Activated T-cell treated with anti-CD3 and anti-CD28 coated beads for 1 hour (primary cell): ENCODE measurements around the gene CFAP47.
"Not testable (repeated sequence)": the region's sequence is repeated elsewhere in the genome, so short reads cannot be mapped to it uniquely, and the experiment has no call there.

Source experiments
- DNase-seq: peaks from one replicate; pipeline ENCODE4 v3.0.0-alpha.2; 2020; ENCODE audit warnings: low read depth

The CFAP47 gene

GRCh38 chrX:36234840-36235528, 315.4 kb downstream of the CFAP47 start:
- DNase-seq, result not testable (repeated sequence)

GRCh38 chrX:36241397-36241796, 321.9 kb downstream of the CFAP47 start:
- no peak for DNase-seq

GRCh38 chrX:36266155-36266554, 346.6 kb downstream of the CFAP47 start:
- no peak for DNase-seq

- no peak for DNase-seq
Observed at GRCh38 chrX:36310136-36310535, 390.6 kb downstream of the CFAP47 start.

GRCh38 chrX:36314303-36314702, 394.8 kb downstream of the CFAP47 start:
- DNase-seq, result no peak

- no peak for DNase-seq
Observed at GRCh38 chrX:36334572-36334971, 415.0 kb downstream of the CFAP47 start.

GRCh38 chrX:36336751-36337150, 417.2 kb downstream of the CFAP47 start:
- DNase-seq, result no peak

- no peak for DNase-seq
Observed at GRCh38 chrX:36344301-36344700, 424.8 kb downstream of the CFAP47 start.

- no peak for DNase-seq
Observed at GRCh38 chrX:36348509-36348908, 429.0 kb downstream of the CFAP47 start.

GRCh38 chrX:36357855-36358254, 438.3 kb downstream of the CFAP47 start:
- DNase-seq, result no peak

GRCh38 chrX:36364262-36364661, 444.7 kb downstream of the CFAP47 start:
- no peak for DNase-seq

- no peak for DNase-seq
Observed at GRCh38 chrX:36383495-36383894, 464.0 kb downstream of the CFAP47 start.

GRCh38 chrX:36388901-36389300, 469.4 kb downstream of the CFAP47 start:
- DNase-seq, result no peak

GRCh38 chrX:36401774-36402173, 482.2 kb downstream of the CFAP47 start:
- no peak for DNase-seq

- no peak for DNase-seq
Observed at GRCh38 chrX:36407836-36408235, 488.3 kb downstream of the CFAP47 start.

GRCh38 chrX:36414056-36414455, 494.5 kb downstream of the CFAP47 start:
- no peak for DNase-seq

- DNase-seq, result no peak
Observed at GRCh38 chrX:36422368-36422767, 502.8 kb downstream of the CFAP47 start.

- no peak for DNase-seq
Observed at GRCh38 chrX:36431819-36432218, 512.3 kb downstream of the CFAP47 start.

GRCh38 chrX:36434522-36434921, 515.0 kb downstream of the CFAP47 start:
- DNase-seq, result no peak
